Fibroblast of pulmonary artery (primary cell): ENCODE results near the gene STK38L.
A peak's percentile ranks its signal among the peaks of the same experiment; 100 is the strongest.

Source experiments
- DNase-seq: peaks from one replicate; pipeline ENCODE4 v3.0.0-alpha.2; 2010; ENCODE audit warnings: low read depth
- H3K4me3 ChIP-seq: replicated peaks from 2 replicates; pipeline ENCODE4 v1.5.1; 2011; ENCODE audit warnings: low read depth, mild to moderate bottlenecking, control low read depth, low read length, moderate library complexity
- CTCF ChIP-seq: IDR thresholded peaks from 2 replicates; pipeline ENCODE4 v1.5.1; 2011; ENCODE audit warnings: mild to moderate bottlenecking, control low read depth, low read length, inconsistent platforms; ENCODE audit errors: missing control alignments

Gene STK38L

GRCh38 chr12:27293463-27293862 lies 49.4 kb downstream of the STK38L start:
- TF ChIP-seq CTCF: no peak
- H3K4me3 ChIP-seq: no peak overlapping the region
- peak; percentile 36 for DNase-seq

GRCh38 chr12:27296674-27297073 lies 52.6 kb downstream of the STK38L start:
- TF ChIP-seq CTCF: no peak
- no peak for DNase-seq
- no peak overlapping the region for H3K4me3 ChIP-seq

- DNase-seq: peak; percentile 18
- no peak overlapping the region for H3K4me3 ChIP-seq
- TF ChIP-seq CTCF: no peak
Measured at GRCh38 chr12:27297566-27297965, 53.5 kb downstream of the STK38L start.

GRCh38 chr12:27299102-27299501 lies 55.0 kb downstream of the STK38L start:
- H3K4me3 ChIP-seq: no peak overlapping the region
- no peak for DNase-seq
- TF ChIP-seq CTCF: no peak

- no peak for TF ChIP-seq CTCF
- H3K4me3 ChIP-seq: no peak overlapping the region
- DNase-seq: no peak
Measured at GRCh38 chr12:27300226-27300625, 56.1 kb downstream of the STK38L start.

DNA sequence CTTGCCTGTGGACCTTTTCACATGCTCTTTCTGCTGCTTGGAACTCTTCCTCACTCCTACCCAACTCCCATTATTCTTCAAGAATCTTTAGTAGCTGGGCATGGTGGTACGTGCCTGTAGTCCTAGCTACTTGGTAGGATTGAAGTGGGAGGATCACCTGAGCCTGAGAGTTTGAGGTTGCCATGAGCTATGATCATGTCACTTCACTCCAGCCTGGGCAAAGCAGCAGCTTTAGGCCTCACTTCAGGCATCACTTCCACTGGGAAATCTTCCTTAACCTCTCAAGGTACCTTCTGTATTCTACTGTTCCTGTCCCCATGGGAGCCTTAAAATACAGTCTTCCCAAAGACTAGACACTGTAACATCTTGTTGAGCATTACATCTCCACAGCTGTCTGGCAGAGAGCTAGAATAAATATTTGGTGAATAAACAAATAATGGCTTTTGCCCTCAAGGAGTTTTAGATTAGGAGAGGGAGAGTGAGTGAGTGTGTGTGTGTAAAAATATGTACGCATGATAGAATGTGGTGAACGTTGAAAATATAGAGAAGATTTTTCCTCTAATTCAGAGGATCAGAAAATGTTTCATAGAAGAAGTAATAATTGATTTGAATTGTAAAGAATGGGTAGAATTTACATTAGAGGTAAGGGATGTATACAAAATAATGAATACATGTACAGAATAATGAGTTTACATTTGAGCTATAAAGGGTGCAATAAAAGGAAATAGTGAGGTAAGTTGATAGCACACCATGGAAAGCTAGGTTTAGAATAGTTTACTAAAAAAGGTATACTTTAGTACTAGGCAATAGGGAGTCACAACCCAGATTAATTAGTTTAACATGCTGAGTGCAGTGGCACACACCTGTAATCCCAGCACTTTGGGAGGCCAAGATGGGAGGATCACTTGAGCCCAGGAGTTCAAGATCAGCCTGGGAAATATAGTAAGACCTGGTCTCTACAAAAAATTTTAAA lies 59.3 kb downstream of the STK38L start:
- DNase-seq: no peak
- no peak for TF ChIP-seq CTCF
- H3K4me3 ChIP-seq: no peak overlapping the region

GRCh38 chr12:27304856-27305255 lies 60.8 kb downstream of the STK38L start:
- no peak for TF ChIP-seq CTCF
- no peak overlapping the region for H3K4me3 ChIP-seq
- DNase-seq: no peak
